HCT116 (cell line): Measurements from ENCODE around the gene RECK. TPM values are rescaled to one million over a fixed set of nuclear protein-coding genes. Genes with fewer than 3 reads are reported as not detected.

Experiments used
- ATAC-seq: fragments of 200-7000 bp; cut with Tn5 transposase; 2 replicates; pipeline ENCODE4 v1.9.1; 2020; ENCODE audit warnings: mild to moderate bottlenecking, moderate library complexity
- BruUV-seq: library from RNA; stranded (reverse); fragments of 400-500 nt; replicated peaks from 2 replicates; lab custom pipeline; 2021; lab: Mats Ljungman, UMichigan
- CTCF ChIA-PET: fragments of 300-600 bp; sonication (Branson Sonifier 250); formaldehyde crosslinking; loops from one replicate; lab custom pipeline; 2021; ENCODE audit warnings: antibody characterized with exemption; lab: Charles Lee
- POLR2A ChIA-PET: fragments of 300-600, 350-600 bp; sonication (Branson Sonifier 250); formaldehyde crosslinking; loops from one replicate; lab custom pipeline; 2021; ENCODE audit warnings: antibody characterized with exemption; lab: Charles Lee
- RAD21 ChIA-PET, 2 experiments: fragments of 300-600 bp; sonication (Branson Sonifier 250); formaldehyde crosslinking; loops; one replicate each; lab custom pipeline; 2023; ENCODE audit warnings: low total read pairs in 2 of 2; ENCODE audit not compliant: uncharacterized antibody in 2 of 2, unreplicated experiment in 2 of 2, low non-redundant PET in 1 of 2; lab: Charles Lee
- DNase-seq: peaks from one replicate; pipeline ENCODE4 v3.0.0-alpha.2; 2010; ENCODE audit warnings: low read depth, low spot score
- H2AFZ ChIP-seq: fragments of 200-600 bp; shearing (Covaris generic), sonication (generic); 2 replicates; pipeline ENCODE4 v1.6.1; 2017; ENCODE audit warnings: low read depth, mixed run types, mixed read lengths, antibody characterized with exemption, low read length; ENCODE audit not compliant: poor library complexity, severe bottlenecking
- H3K27ac ChIP-seq: 2 replicates; pipeline ENCODE4 v1.5.1; 2012; ENCODE audit warnings: low read depth, low read length
- H3K27me3 ChIP-seq: fragments of 200-600 bp; sonication (generic); 2 replicates; pipeline ENCODE4 v1.6.1; 2016; ENCODE audit warnings: mixed run types, low read length, mixed read lengths; ENCODE audit not compliant: insufficient read depth
- H3K36me3 ChIP-seq, 2 experiments: fragments of 200-500 bp in 1 of 2; fragments of 200-600 bp in 1 of 2; sonication (Bioruptor generic) in 1 of 2; sonication (generic) in 1 of 2; 2 replicates each; pipeline versions ENCODE4 v1.5.1 to v1.6.1; 2014 to 2016; ENCODE audit warnings: low read length in 2 of 2, inconsistent platforms in 1 of 2, mixed read lengths in 1 of 2, mixed run types in 1 of 2; ENCODE audit not compliant: insufficient read depth in 2 of 2, control insufficient read depth in 1 of 2
- H3K4me1 ChIP-seq, 2 experiments: fragments of 200-600 bp in 1 of 2; sonication (generic) in 1 of 2; 2 replicates each; pipeline versions ENCODE4 v1.5.1 to v1.6.1; 2012 to 2017; ENCODE audit warnings: low read length in 2 of 2, inconsistent platforms in 1 of 2, mild to moderate bottlenecking in 1 of 2, mixed read lengths in 1 of 2, mixed run types in 1 of 2, moderate library complexity in 1 of 2; ENCODE audit not compliant: insufficient read depth in 2 of 2, control insufficient read depth in 1 of 2
- H3K4me2 ChIP-seq: fragments of 200-600 bp; sonication (generic); 2 replicates; pipeline ENCODE4 v1.6.1; 2017; ENCODE audit warnings: mixed run types, low read length, mixed read lengths
- H3K4me3 ChIP-seq, 2 experiments: fragments of 200-600 bp in 1 of 2; sonication (generic) in 1 of 2; replicated peaks in 1 of 2; 2 replicates each; pipeline ENCODE4 v1.5.1; 2011 to 2016; ENCODE audit warnings: low read length in 2 of 2, control low read depth in 1 of 2, low read depth in 1 of 2, mild to moderate bottlenecking in 1 of 2, mixed read lengths in 1 of 2, mixed run types in 1 of 2
- H3K79me2 ChIP-seq: fragments of 200-600 bp; sonication (generic); 2 replicates; pipeline ENCODE4 v1.6.1; 2017; ENCODE audit warnings: mild to moderate bottlenecking, mixed run types, low read length, moderate library complexity, mixed read lengths; ENCODE audit not compliant: insufficient read depth
- H3K9ac ChIP-seq: fragments of 200-600 bp; sonication (generic); 2 replicates; pipeline ENCODE4 v1.6.1; 2016; ENCODE audit warnings: low read length, mixed read lengths
- H3K9me2 ChIP-seq: fragments of 200-600 bp; sonication (generic), shearing (Covaris generic); 2 replicates; pipeline ENCODE4 v1.6.1; 2017; ENCODE audit warnings: mixed run types, mild to moderate bottlenecking, moderate library complexity; ENCODE audit not compliant: insufficient read depth
- H3K9me3 ChIP-seq, 2 experiments: fragments of 200-500 bp in 1 of 2; fragments of 200-600 bp in 1 of 2; sonication (Bioruptor generic) in 1 of 2; sonication (generic) in 1 of 2; 2 replicates each; pipeline ENCODE4 v1.6.1; 2014 to 2017; ENCODE audit warnings: low read length in 2 of 2, mixed read lengths in 2 of 2, inconsistent platforms in 1 of 2, low read depth in 1 of 2, mild to moderate bottlenecking in 1 of 2, mixed run types in 1 of 2, moderate library complexity in 1 of 2; ENCODE audit not compliant: control insufficient read depth in 1 of 2, insufficient read depth in 1 of 2
- H4K20me1 ChIP-seq: fragments of 200-600 bp; sonication (generic), shearing (Covaris generic); 2 replicates; pipeline ENCODE4 v1.6.1; 2017; ENCODE audit warnings: mixed run types, mild to moderate bottlenecking, moderate library complexity; ENCODE audit not compliant: insufficient read depth
- CBX3 ChIP-seq: IDR thresholded peaks from 2 replicates; pipeline ENCODE4 v1.6.1; 2012; ENCODE audit warnings: low read depth
- CEBPB ChIP-seq: IDR thresholded peaks from 2 replicates; pipeline ENCODE4 v1.6.1; 2012; ENCODE audit warnings: low read depth
- EGR1 ChIP-seq: IDR thresholded peaks from 2 replicates; pipeline ENCODE4 v1.6.1; 2012; ENCODE audit warnings: low read depth
- EZH2phosphoT487 ChIP-seq: fragments of 200-600 bp; IDR thresholded peaks from 2 replicates; pipeline ENCODE4 v1.6.1; 2018; ENCODE audit warnings: antibody characterized with exemption, borderline replicate concordance
- FOSL1 ChIP-seq: IDR thresholded peaks from 2 replicates; pipeline ENCODE4 v1.6.1; 2012; ENCODE audit warnings: low read depth
- POLR2A ChIP-seq: IDR thresholded peaks from 2 replicates; pipeline ENCODE4 v1.7.0; 2011; ENCODE audit warnings: borderline replicate concordance; ENCODE audit not compliant: insufficient read depth, insufficient read length; ENCODE audit errors: extremely low read depth
- SIN3A ChIP-seq: IDR thresholded peaks from 2 replicates; pipeline ENCODE4 v1.6.1; 2012; ENCODE audit warnings: low read depth
- SRF ChIP-seq: IDR thresholded peaks from 2 replicates; pipeline ENCODE4 v1.6.1; 2012; ENCODE audit warnings: low read depth
- ZFX ChIP-seq: fragments of 450-650 bp; IDR thresholded peaks from 2 replicates; pipeline ENCODE4 v1.6.1; 2017
- intact Hi-C: fragments of 100-400 bp; cut with micrococcal nuclease; formaldehyde crosslinking; loops from 2 replicates; pipeline ENCODE4 v1.10.0; 2022
- total RNA-seq: library from RNA; stranded (reverse); gene quantifications from one replicate; pipeline ENCODE4 v1.2.1, GENCODE V29; 2021; ENCODE audit not compliant: unreplicated experiment
- TF ChIP-seq, protein P1 (sequence below): IDR thresholded peaks from 2 replicates; pipeline ENCODE4 v1.6.1; 2012
- TF ChIP-seq, protein P2 (sequence below), 3 experiments: fragments of 200-600 bp in 1 of 3; sonication (generic) in 1 of 3; IDR thresholded peaks in 2 of 3; conservative IDR thresholded peaks in 1 of 3; 2 replicates each; pipeline ENCODE4 v1.5.1; 2012 to 2017; ENCODE audit warnings: low read depth in 2 of 3, low read length in 2 of 3, antibody characterized with exemption in 1 of 3, borderline replicate concordance in 1 of 3, control low read depth in 1 of 3, mild to moderate bottlenecking in 1 of 3, mixed read lengths in 1 of 3, mixed run types in 1 of 3, moderate library complexity in 1 of 3; ENCODE audit not compliant: insufficient read depth in 1 of 3
- TF ChIP-seq, protein P3 (sequence below): IDR thresholded peaks from 2 replicates; pipeline ENCODE4 v1.6.1; 2011; ENCODE audit warnings: mild to moderate bottlenecking, low read length, moderate library complexity; ENCODE audit not compliant: insufficient replicate concordance; ENCODE audit errors: extremely low read depth
- TF ChIP-seq, protein P4 (sequence below): IDR thresholded peaks from 2 replicates; pipeline ENCODE4 v1.6.1; 2012

RECK gene
- total RNA-seq, 1 experiment from 2014 or later = 3.8 TPM

DNA sequence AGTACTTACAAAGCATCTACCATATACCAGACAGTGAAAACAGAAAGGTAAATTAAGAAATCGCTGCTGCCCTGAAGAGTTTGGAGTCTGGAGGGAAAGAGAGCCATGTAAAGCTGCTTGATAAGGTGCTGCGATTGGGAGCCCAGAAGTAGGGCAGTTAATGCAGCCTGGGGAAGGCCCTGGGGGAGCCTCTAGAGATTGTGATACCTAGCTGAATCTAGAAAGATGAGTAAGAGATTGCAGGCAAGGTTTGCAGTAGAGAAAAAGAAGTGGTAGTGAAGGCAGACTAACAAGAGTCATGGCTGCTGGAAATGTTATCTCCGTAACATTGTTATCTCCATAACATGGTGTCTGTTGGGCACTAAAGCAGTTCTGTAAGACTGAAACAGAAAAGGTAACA lies 75.8 kb downstream of the RECK start:
- H3K27me3 ChIP-seq = no peaks in the 10 kb centered on the region
- no TSS peak for BruUV-seq
- no peaks in the 10 kb centered on the region for H3K9me3 ChIP-seq
- H4K20me1 ChIP-seq = no peaks in the 10 kb centered on the region
- H3K4me1 ChIP-seq = no peaks in the 10 kb centered on the region
- intact Hi-C loops = no loop called here
- POLR2A ChIA-PET = no interaction called here
- TF ChIP-seq SIN3A (no peak), POLR2A (no peak), FOSL1 (no peak)
- H2AFZ ChIP-seq = no peak overlapping the region
- no peaks in the 10 kb centered on the region for H3K9me2 ChIP-seq
- ATAC-seq (no peak), DNase-seq (no peak)
- H3K9ac ChIP-seq = no peak overlapping the region
- H3K4me3 ChIP-seq = no peak overlapping the region
- RAD21 ChIA-PET = no interaction called here
- H3K36me3 ChIP-seq = no peaks in the 10 kb centered on the region
- H3K4me2 ChIP-seq = no peak overlapping the region
- H3K79me2 ChIP-seq = no peaks in the 10 kb centered on the region
- H3K27ac ChIP-seq = no peak overlapping the region
- CTCF ChIA-PET = interaction anchor here (2.6 kb wide), 1 partner anchor 10 kb away, joined by 7 read pairs; no protein-coding TSS in a partner anchor

DNA sequence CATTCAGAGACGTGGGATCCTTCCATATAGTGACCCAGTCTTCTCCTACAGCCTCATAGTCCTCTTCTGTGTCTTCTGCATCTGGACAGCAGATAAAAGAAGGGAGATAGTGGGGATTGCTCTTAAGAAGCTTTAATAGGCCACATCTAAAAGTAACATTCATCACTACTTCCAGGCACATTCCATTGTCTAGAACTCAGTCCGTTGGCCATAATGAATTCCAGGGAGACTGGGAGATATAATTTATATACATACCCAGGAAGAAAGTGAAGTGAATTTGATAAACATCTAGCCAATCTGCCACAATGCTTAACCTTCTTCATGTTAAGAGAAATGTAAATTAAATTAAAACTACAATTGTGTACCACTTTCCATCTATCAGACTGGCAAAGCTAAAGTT lies 77.3 kb downstream of the RECK start:
- H3K4me2 ChIP-seq = no peak overlapping the region
- no peaks in the 10 kb centered on the region for H3K9me2 ChIP-seq
- CTCF ChIA-PET = interaction anchor here (2.6 kb wide), 1 partner anchor 11 kb away, joined by 7 read pairs; no protein-coding TSS in a partner anchor
- no peak for DNase-seq
- BruUV-seq = no TSS peak
- no peak for ATAC-seq
- H4K20me1 ChIP-seq = no peaks in the 10 kb centered on the region
- no peaks in the 10 kb centered on the region for H3K79me2 ChIP-seq
- H3K27me3 ChIP-seq = no peaks in the 10 kb centered on the region
- no peaks in the 10 kb centered on the region for H3K4me1 ChIP-seq
- RAD21 ChIA-PET = no interaction called here
- no peaks in the 10 kb centered on the region for H3K9me3 ChIP-seq
- POLR2A ChIA-PET = no interaction called here
- intact Hi-C loops = no loop called here
- no peak overlapping the region for H3K9ac ChIP-seq
- H3K36me3 ChIP-seq = no peaks in the 10 kb centered on the region
- no peak overlapping the region for H3K27ac ChIP-seq
- no peak overlapping the region for H3K4me3 ChIP-seq
- TF ChIP-seq POLR2A (no peak), EZH2phosphoT487 (no peak), ZFX (no peak), CEBPB (no peak), CBX3 (no peak), SRF (no peak), SIN3A (no peak), EGR1 (no peak)
- TF ChIP-seq, protein P1, sequence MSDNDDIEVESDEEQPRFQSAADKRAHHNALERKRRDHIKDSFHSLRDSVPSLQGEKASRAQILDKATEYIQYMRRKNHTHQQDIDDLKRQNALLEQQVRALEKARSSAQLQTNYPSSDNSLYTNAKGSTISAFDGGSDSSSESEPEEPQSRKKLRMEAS = no peak
- TF ChIP-seq, protein P2, sequence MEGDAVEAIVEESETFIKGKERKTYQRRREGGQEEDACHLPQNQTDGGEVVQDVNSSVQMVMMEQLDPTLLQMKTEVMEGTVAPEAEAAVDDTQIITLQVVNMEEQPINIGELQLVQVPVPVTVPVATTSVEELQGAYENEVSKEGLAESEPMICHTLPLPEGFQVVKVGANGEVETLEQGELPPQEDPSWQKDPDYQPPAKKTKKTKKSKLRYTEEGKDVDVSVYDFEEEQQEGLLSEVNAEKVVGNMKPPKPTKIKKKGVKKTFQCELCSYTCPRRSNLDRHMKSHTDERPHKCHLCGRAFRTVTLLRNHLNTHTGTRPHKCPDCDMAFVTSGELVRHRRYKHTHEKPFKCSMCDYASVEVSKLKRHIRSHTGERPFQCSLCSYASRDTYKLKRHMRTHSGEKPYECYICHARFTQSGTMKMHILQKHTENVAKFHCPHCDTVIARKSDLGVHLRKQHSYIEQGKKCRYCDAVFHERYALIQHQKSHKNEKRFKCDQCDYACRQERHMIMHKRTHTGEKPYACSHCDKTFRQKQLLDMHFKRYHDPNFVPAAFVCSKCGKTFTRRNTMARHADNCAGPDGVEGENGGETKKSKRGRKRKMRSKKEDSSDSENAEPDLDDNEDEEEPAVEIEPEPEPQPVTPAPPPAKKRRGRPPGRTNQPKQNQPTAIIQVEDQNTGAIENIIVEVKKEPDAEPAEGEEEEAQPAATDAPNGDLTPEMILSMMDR (IDR thresholded peaks at IDR 0.05 in 2 of 3, conservative IDR thresholded peaks at IDR 0.05 in 1 of 3; ENCODE audit: borderline replicate concordance in 1 of 3, insufficient read depth in 1 of 3, low read depth in 2 of 3, low read length in 2 of 3) = no peak
- TF ChIP-seq, protein P3, sequence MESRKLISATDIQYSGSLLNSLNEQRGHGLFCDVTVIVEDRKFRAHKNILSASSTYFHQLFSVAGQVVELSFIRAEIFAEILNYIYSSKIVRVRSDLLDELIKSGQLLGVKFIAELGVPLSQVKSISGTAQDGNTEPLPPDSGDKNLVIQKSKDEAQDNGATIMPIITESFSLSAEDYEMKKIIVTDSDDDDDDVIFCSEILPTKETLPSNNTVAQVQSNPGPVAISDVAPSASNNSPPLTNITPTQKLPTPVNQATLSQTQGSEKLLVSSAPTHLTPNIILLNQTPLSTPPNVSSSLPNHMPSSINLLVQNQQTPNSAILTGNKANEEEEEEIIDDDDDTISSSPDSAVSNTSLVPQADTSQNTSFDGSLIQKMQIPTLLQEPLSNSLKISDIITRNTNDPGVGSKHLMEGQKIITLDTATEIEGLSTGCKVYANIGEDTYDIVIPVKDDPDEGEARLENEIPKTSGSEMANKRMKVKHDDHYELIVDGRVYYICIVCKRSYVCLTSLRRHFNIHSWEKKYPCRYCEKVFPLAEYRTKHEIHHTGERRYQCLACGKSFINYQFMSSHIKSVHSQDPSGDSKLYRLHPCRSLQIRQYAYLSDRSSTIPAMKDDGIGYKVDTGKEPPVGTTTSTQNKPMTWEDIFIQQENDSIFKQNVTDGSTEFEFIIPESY = no peak
- TF ChIP-seq, protein P4, sequence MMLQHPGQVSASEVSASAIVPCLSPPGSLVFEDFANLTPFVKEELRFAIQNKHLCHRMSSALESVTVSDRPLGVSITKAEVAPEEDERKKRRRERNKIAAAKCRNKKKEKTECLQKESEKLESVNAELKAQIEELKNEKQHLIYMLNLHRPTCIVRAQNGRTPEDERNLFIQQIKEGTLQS = no peak
- H2AFZ ChIP-seq = no peak overlapping the region
